Left lung (tissue), 10 donors: ENCODE measurements around the gene NPAT. TPM values are rescaled to one million over a fixed set of nuclear protein-coding genes. Genes with fewer than 3 reads are reported as not detected.
"Not testable (repeated sequence)": the region's sequence is repeated elsewhere in the genome, so short reads cannot be mapped to it uniquely, and the experiment has no call there.

Source experiments
- ATAC-seq: fragments of 200-7000 bp; cut with Tn5 transposase; one replicate; pipeline ENCODE4 v1.9.1; 2020; ENCODE audit warnings: moderate library complexity
- DNase-seq, 4 donors: peaks; one replicate each; pipeline ENCODE4 v3.0.0-alpha.2; 2013 to 2020
- H3K27ac ChIP-seq, 2 donors: fragments of 200-600 bp; sonication (generic) in 1 of 2; one replicate each; pipeline versions ENCODE4 v1.5.0 to v1.8.0; 2020 to 2021
- H3K27me3 ChIP-seq, 2 donors: fragments of 200-600 bp; sonication (generic) in 1 of 2; one replicate each; pipeline versions ENCODE4 v1.5.0 to v1.8.0; 2020 to 2021
- H3K36me3 ChIP-seq, 2 donors: fragments of 200-600 bp; sonication (generic) in 1 of 2; one replicate each; pipeline versions ENCODE4 v1.5.0 to v1.8.0; 2020 to 2021
- H3K4me1 ChIP-seq, 2 donors: fragments of 200-600 bp; one replicate each; pipeline ENCODE4 v1.8.0; 2021
- H3K4me3 ChIP-seq, 2 donors: fragments of 200-600 bp; sonication (generic) in 1 of 2; one replicate each; pipeline versions ENCODE4 v1.5.0 to v1.8.0; 2020 to 2021; ENCODE audit warnings: mild to moderate bottlenecking in 1 of 2
- H3K9me3 ChIP-seq, 2 donors: fragments of 200-600 bp; sonication (generic) in 1 of 2; one replicate each; pipeline versions ENCODE4 v1.5.0 to v1.8.0; 2020 to 2021
- CTCF ChIP-seq, 2 donors: fragments of 200-600 bp; sonication (generic) in 1 of 2; IDR thresholded peaks; one replicate each; pipeline versions ENCODE4 v1.5.0 to v1.8.0; 2021; ENCODE audit warnings: antibody characterized with exemption in 2 of 2
- intact Hi-C, 2 donors: fragments of 100-400 bp; cut with DNase I; formaldehyde crosslinking; loops; one replicate each; pipeline versions ENCODE4 v1.11.2 to v1.14.2; 2022
- polyA plus RNA-seq, 6 donors: library from polyadenylated mRNA; unstranded; fragments of 120-200 nt; gene quantifications; one replicate each; pipeline ENCODE4 v1.2.1, GENCODE V29; 2013; ENCODE audit not compliant: insufficient read length in 6 of 6
- total RNA-seq, 2 donors: library from RNA; stranded (reverse); fragmentation: NEBNext Ultra II Directional; extraction: Animal tissue kit (Norgen Biotek cat#: 25700); gene quantifications; one replicate each; pipeline ENCODE4 v1.2.1, GENCODE V29; 2021
- donor health status: DM: no; HTN: yes; CAD: no.
- donor health status: DM: no; HTN: no; CAD: no.

NPAT gene
- total and polyA plus RNA-seq, 8 donors, result 13.6 to 22.5 (median 19.2) TPM

GRCh38 chr11:108167624-108168023, 54.8 kb downstream of the NPAT start:
- ATAC-seq (no peak), DNase-seq (no peak)
- intact Hi-C loops, result no loop called here
- no peak for TF ChIP-seq CTCF (IDR thresholded peaks at IDR 0.05)
- Histone ChIP-seq H3K9me3 (no peaks in the 10 kb centered on the region), H3K4me3 (no peak overlapping the region), H3K4me1 (no peaks in the 10 kb centered on the region), H3K27ac (no peak overlapping the region), H3K36me3 (peaks cover 0 to 80% of the 10 kb centered on the region in 2 donors), H3K27me3 (no peaks in the 10 kb centered on the region)

- DNase-seq, H3K27me3 ChIP-seq, H3K4me3 ChIP-seq, H3K27ac ChIP-seq, intact Hi-C loops, H3K9me3 ChIP-seq, H3K4me1 ChIP-seq, ATAC-seq: not testable (repeated sequence)
- peaks cover 0 to 96% of the 10 kb centered on the region in 2 donors for H3K36me3 ChIP-seq
These were observed 59.6 kb downstream of the NPAT start for GRCh38 chr11:108162878-108163277.

- no peak for ATAC-seq
- Histone ChIP-seq H3K27me3 (no peaks in the 10 kb centered on the region), H3K9me3 (no peaks in the 10 kb centered on the region), H3K4me1 (no peaks in the 10 kb centered on the region), H3K36me3 (peaks cover 0 to 85% of the 10 kb centered on the region in 2 donors), H3K4me3 (no peak overlapping the region), H3K27ac (no peak overlapping the region)
- no peak for DNase-seq
- intact Hi-C loops, result no loop called here
- no peak for TF ChIP-seq CTCF (IDR thresholded peaks at IDR 0.05)
These were observed 61.4 kb downstream of the NPAT start for GRCh38 chr11:108160970-108161566.

- no peaks in the 10 kb centered on the region for H3K4me1 ChIP-seq
- ATAC-seq, result no peak
- DNase-seq, result no peak
- no peak overlapping the region for H3K27ac ChIP-seq
- no peak overlapping the region for H3K4me3 ChIP-seq
- no peaks in the 10 kb centered on the region for H3K9me3 ChIP-seq
- peaks cover 0 to 74% of the 10 kb centered on the region in 2 donors for H3K36me3 ChIP-seq
- H3K27me3 ChIP-seq, result no peaks in the 10 kb centered on the region
- no peak for TF ChIP-seq CTCF (IDR thresholded peaks at IDR 0.05)
- intact Hi-C loops, result no loop called here
These were observed 67.8 kb downstream of the NPAT start for GRCh38 chr11:108154591-108154990.

GRCh38 chr11:108148556-108148955, 73.9 kb downstream of the NPAT start:
- Histone ChIP-seq H3K27ac (no peak overlapping the region), H3K36me3 (peaks cover 0 to 91% of the 10 kb centered on the region in 2 donors), H3K27me3 (no peaks in the 10 kb centered on the region), H3K4me3 (no peak overlapping the region), H3K9me3 (no peaks in the 10 kb centered on the region), H3K4me1 (no peaks in the 10 kb centered on the region)
- intact Hi-C loops, result no loop called here
- no peak for TF ChIP-seq CTCF (IDR thresholded peaks at IDR 0.05)
- ATAC-seq, result no peak
- DNase-seq, result no peak

GRCh38 chr11:108147150-108147549, 75.3 kb downstream of the NPAT start:
- no peaks in the 10 kb centered on the region for H3K9me3 ChIP-seq
- H3K4me1 ChIP-seq, result no peaks in the 10 kb centered on the region
- no peak overlapping the region for H3K4me3 ChIP-seq
- H3K36me3 ChIP-seq, result peaks cover 0 to 98% of the 10 kb centered on the region in 2 donors
- H3K27me3 ChIP-seq, result no peaks in the 10 kb centered on the region
- DNase-seq, result no peak
- ATAC-seq, result no peak
- H3K27ac ChIP-seq, result no peak overlapping the region
- intact Hi-C loops, result no loop called here
- TF ChIP-seq CTCF (IDR thresholded peaks at IDR 0.05), result no peak
